HG03066 (cell line): Measurements from ENCODE around the gene LRRC27.
"Not testable (repeated sequence)": the region's sequence is repeated elsewhere in the genome, so short reads cannot be mapped to it uniquely, and the experiment has no call there.

ENCODE experiments used
- ATAC-seq: cut with Tn5 transposase; IDR thresholded peaks from one replicate; pipeline ENCODE4 v1.9.1; 2021; ENCODE audit warnings: low read depth; ENCODE audit not compliant: unreplicated experiment

LRRC27 gene

DNA sequence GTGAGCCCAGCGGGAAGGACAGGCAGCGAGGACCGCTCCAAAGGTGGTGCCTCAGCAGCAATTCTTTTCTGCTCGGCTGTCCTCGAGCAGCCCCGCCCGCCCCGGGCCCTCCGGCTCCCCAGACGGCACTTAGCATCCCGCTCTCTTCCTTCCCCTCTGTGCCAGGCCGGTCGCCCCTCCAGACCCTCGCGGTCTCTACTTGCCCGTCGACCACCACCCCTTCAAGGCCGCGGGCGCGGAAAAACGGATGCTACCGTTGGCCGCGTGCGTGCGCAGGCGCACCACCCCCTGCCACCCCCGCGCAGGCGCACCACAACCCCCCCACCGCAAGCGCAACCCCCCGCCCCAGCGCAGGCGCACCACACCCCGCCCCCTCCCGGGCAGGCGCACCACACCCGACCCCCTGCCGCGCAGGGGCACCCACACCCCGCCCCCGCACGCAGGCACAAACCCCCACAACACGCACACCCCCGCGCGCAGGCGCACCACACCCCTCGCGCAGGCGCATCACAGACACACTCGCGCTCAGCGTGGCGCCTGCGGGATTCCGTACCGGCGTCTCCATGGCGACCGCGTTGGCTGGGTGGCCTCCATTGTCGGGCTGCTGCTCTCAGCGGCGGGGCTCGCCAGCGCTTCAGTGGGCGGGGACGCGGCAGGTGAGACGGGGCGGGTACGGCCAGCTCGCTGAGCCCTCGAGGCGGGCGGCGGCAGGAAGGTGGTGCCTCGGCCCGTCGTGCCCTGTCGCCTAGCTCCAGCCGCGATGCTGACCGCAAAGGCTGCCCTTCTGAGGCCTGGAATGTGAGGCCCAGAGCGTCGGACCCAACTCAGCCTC lies at the start of gene LRRC27:
LRRC27 (plus strand) TSS at position 593 of the 832 bp plus-strand sequence. CDS start 1,332 bp downstream, outside the sequence.
- ATAC-seq = peak; percentile 61

DNA sequence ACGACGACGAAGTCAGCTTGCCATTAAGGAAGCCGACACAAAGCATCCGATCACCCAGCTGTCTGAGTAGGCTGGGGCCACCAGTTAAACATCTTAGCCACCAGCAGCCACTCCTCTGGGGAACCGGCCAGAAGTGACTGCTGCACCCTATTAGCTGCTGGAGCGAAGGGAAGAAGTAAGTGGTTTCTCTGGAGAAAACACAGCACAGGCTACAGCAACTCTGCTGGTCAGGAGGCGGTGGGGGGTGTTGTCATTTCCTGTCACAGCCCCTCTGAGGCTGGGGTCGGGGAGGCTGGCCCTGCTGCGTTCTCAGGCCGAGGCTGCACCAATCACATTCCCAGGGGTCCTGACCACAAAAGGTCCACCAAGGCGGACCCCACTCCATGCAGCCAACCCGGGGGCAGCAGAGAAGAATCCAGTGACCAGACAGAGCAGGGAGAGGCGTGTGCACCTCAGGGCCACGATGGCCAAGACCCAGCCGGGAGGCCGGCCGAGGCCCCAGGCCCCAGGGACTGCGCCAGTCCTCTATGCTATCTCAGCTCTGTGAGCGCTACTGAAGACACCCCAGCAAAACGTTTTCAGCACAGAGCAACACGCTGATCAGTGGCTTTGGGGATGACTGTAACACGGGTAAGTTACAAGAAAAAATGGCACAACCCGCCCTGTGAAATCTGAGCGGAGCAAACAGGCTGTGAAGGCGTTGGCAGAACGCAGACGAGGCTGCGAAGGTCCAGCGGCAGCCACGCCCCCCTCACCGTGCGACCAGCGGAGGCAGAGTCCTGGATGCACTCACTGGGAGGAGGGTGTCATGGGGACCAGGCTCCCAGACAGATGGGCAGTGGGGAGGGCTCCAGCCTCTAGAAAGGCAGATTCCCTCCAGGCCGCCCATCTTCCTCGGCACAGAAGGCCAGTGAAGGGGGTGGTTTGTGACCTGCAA lies 49.1 kb upstream of the LRRC27 start:
- no peak for ATAC-seq

DNA sequence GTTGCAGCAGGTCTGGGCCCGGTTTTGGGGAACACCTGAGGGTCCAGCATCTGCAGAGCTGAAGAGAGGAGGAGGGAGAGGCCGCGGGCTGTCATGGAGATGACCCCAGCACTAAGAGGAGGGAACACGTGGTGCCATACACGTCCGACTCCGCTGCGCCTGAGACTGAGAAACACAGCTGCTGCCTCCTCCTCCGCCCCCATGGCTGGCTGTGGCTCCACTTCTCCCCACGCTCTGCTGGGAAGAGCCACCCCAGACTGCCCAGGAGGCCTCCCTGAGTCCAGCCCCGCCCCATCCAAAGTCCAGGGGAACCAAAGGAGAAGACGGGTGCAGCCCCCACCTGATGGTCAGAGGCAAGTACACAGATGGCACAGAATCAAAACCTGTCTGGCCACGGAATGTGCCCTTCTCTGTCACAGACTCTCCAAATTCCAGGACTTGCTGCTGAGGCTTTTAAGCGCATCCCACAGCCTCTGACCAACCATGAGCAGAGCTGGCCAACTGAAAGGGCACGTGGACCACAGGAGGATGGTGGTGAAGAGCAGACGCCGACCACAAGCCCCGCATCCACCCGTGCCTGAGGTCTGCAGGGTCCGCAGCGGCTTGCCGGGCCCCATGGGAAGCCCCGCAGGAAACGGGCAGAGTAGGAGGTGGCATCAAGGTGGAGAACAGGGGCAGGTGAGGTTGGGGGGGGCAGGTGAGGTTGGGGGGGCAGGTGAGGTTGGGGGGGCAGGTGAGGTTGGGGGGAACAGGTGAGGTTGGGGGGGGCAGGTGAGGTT lies 48.2 kb upstream of the LRRC27 start:
- ATAC-seq = no peak

DNA sequence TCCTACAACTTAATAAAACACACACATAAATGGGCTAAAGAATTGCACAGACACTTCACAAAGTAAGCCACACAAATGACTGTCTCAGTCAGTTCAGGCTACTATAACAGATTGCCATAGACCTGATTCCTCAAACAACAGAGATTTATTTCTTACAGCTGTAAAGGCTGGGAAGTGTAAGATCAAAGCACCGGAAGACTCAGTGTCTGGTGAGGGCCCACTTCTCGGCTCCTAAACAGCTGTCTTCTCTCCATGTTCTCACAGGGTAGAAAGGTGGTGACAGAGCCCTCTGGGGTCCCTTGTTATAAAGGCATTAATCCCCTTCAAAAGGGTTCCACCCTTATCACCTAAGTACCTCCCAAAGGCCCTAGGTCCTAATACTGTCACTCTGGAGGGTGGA lies 42.6 kb upstream of the LRRC27 start:
- ATAC-seq = no peak

DNA sequence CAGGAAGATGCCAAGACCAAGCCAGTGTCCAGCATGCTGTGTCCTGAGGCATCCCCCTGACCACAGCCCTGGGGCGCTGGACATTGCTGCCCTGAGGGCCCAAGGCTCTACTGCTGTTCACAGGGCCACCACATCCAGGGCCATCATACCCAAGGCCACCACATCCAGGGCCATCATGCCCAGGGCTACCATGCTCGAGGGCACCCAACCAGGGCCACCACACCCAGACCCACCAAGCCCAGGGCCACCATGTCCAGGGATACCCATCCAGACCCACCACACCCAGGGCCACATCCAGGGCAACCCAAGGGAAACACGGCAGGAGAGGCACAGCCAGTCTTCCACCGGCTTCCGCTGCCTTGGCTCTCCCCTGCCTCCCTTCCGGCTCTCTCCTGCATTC lies 41.4 kb upstream of the LRRC27 start:
- ATAC-seq = no peak

DNA sequence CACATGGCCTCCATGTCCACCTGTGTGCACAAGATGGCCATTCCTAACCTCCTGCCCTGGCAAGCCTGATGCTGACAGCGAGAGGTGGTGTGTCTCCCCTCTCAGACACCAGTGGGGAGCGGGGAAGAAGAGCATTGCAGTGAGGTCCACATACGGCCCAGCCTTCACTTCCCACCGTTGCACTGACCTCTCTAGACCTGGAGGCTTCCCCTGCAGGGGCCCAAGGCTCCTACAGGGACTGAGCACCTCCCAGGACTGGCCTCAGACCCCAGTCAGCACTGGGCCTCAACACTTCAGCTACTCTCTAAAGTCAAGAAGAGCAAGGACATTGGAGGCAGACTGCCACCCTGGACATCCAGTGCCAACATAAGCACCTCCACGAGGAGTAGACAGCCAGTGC lies 40.2 kb upstream of the LRRC27 start:
- ATAC-seq = no peak

DNA sequence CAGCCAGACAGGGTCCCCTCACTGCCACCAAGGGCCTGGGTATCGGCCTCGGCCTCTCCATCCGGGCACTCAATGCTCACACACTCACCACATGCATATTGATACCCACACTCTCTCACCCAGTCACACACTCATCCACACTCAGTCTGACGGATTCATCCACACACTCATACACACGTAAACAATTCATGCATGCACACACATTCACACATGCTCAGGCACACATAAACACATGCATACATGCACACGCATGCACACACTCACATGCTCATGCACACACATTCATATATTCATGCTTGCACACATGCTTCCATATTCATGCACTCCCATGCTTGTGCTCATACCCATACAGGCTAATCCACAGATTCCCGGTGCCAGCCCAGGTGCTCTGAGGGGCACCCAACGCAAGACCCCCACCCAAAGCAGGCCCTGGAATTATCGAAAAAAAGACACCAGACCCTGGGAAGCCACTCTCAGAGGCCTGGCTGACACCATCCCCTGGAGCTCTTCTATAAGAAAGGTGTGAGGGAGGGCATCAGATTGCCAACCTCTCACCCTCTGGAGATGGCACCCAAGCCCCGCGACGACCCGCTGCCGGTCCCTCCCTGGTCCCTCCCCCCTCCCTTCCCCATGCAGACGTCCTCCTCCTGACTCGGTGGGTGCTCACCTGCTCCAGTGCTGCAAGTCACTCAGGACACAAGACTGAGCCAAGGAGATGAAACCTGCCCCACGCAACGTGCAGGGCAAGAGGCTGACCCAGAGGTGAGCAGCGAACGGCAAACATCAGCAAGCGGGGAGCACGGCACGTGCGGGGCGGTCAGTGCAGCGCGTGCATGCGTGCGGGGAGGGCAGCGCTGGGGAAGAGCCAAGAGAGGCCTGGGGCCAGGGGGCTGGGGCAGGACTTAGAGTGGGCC lies 39.4 kb upstream of the LRRC27 start:
- no peak for ATAC-seq

DNA sequence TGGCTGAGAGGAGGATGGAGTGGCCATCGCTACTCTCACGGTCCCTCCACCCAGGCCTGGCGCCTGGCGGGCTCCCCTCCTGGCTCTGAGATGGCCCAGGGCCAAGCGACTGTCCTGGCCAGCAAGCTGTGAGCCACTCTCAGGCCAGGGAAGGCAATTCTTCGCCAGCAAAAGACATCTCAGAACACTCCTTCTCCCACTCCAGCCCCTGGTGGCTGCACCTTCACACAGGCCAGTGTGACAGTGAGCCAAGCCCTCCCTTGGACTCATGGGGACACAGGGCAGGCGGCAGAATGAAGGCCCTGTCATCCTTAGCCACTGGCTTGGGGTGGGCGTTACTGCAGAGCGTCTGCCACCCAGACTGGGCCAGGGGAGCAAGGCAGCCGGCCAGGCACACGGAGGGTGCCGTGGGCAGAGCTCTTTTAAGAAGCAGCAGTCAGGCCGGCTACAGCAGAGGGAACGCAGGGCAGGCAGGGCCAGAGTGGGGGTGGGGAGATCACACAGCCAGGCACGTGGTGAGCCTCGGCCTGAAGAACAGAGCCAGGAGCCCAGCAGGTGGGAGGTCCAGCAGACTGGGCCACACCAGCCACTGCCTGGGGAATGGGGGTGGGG lies 38.7 kb upstream of the LRRC27 start:
- no peak for ATAC-seq

DNA sequence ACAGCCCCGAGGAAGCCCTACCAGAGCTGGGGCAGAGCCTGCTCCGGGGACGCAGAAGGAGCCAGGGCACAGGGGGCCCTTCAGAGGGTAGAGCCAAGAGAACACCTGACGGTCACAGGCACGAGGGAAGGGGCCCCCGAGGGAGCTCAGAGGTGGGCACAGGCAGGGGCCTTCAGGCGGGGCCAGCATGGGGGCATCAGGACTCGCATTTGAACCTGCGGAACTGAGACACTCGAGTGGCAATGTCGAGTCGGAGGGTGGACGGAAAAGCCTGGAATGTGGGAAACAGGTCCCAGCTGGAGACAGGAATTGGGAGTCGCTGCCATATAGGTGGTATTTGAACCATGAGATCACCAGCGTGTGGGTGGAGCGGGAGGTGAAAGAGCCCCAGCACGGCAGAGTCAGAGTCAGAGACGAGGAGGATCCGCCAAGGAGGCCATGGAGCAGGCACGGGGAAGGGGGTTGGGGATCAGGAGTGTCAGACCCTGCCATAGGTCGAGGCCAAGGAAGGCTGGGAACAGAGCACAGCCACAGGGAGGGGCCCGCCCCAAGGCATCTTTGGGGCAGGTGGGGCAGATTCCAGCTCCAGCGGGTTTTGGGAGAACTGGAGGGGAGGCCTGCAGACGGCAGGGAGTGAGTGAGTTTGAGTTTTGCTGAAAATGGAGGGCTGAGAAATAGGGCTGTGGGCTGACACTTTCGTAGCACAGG lies 38.0 kb upstream of the LRRC27 start:
- ATAC-seq = no peak

DNA sequence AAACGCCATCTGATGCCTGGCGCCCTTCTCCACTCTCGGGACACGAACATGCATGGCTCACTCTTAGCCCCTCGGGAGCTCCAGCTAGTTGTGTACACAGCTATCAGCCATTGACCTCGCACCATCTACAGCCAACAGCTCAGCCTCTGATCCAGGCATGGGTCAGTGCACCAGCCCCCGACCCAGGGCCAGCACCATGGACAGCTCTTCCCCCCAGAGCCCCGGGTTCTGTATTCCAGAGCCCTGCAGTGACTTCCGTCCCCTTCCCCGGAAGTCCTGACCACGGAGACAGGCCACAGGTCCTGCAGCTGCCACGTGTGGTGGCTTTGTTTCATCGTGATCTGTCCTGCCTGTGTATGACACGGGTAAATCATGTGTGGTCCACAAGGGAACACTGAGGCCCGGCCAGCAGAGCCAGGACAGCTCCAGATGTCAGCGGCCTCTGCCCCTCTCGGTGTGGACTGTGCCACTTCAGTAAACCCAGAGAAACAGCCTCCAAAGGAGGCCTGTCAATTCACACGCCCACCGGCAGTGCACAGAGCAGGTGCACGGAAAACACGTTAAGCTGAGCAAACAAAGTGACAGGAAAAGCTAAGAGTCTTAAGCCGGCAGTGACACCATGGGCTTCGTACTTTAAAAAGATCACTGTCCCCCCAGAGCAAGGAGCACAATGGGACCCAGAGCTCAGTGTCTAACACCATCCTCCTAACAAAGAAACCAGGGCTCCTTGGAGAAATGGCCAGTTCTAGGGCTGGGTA lies 37.3 kb upstream of the LRRC27 start:
- no peak for ATAC-seq

DNA sequence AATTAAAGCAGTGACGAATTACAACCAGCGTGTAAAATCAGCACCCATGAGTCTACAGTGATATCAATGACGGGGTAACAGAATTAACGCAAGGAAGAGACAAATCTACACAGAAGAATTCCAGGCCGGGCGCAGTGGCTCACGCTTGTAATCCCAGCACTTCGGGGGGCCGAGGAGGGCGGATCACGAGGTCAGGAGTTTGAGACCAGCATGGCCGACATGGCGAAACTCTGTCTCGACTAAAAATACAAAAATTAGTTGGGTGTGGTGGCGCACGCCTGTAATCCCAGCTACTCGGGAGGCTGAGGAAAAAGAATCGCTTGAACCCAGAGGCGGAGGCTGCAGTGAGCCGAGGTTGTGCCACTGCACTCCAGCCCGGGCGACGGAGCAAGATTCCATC lies 36.5 kb upstream of the LRRC27 start:
- not testable (repeated sequence) for ATAC-seq

DNA sequence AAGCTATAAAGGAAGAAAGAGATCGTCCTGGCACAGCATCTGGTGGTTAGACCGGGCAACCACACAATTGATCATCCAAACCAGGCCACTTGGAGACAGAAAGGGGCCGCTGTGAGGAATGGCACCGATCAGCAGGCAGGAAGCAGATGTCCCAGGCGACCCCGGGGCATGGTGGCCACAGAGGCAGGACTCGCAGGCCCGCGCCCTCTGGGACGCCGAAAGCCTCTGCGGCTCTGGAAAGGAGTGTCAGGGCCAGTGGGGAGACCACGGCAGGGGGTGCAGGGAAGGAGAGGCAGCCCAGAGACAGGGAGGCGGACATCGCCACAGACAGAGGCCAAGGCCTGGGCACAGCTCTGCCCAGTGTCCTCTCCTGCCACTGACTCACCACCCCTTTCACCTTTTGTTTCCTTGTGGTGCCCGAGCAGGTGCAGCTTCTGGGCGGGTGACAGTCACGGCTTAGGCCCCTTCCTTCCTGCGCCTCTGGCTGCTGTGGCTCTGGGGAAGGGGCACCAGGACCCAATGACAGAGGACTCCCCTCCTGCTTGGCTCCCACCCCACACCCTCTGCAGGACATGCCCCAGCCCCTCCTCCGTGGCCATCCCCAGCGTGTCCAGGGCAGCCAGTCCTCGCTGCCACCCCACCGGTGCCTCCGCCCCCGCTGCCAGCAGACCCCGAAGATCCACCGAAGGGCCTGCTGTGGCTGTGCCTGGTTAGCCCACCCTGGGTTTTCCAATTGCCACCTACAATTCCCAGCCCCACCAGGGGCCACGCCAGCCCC lies 35.1 kb upstream of the LRRC27 start:
- ATAC-seq = no peak

DNA sequence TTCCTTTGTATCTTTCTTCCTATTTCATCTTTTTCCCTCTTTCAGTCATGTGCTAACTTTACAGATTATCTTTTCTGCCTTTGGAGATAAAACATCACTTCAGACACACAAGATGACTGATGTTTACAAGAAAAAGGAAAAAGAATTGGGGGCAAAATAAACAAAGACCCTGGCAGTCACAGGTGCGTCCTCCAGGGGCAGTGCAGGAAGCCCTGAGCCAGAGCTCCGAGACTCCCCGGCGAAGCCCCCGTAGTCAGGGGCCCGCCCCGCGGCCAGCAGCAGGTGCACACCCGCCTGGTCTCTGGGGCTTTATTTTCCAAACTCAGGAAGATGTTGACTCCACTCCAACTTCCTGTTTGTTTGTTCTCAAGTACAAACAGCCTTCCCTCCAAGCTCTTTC lies 34.5 kb upstream of the LRRC27 start:
- ATAC-seq = no peak

DNA sequence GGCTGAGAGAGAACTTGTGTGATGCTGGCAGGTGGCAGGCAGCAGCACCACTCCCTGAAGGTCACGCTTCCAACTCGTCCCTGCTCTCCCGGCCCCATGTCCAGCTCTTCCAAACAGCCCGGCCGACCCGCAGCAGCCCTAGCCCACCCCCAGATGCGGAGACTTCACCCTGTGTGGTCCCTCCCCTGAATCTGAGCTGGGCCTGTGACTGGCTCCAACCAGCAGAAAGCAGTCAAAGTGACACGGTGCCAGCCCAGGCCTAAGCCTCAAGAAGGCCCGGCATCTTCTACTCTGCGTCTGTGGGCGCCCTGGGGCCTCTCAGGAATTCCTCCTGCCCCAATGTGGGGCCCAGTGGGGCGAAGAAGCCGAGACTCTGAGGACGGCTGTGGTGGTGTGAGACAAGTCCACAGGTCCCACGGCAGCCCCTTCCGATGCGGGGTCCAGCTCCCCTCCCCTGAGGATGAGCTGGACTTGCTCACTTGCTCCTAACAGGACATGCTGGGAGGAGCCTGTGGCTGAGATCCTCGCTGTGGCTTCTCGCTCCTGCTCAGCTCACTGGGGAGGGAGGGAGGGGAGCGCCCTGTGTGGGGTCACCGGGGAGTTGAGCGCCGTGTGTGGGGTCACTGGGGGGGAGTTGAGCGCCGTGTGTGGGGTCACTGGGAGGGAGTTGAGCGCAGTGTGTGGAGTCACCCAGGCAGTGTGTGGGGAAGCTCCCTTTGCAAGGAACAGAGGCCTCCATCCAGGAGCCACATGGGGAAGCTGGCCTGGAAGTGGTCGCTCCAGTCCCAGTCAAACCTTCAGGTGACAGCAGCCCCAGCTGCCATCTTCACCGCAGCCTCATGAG lies 33.7 kb upstream of the LRRC27 start:
- ATAC-seq = no peak

DNA sequence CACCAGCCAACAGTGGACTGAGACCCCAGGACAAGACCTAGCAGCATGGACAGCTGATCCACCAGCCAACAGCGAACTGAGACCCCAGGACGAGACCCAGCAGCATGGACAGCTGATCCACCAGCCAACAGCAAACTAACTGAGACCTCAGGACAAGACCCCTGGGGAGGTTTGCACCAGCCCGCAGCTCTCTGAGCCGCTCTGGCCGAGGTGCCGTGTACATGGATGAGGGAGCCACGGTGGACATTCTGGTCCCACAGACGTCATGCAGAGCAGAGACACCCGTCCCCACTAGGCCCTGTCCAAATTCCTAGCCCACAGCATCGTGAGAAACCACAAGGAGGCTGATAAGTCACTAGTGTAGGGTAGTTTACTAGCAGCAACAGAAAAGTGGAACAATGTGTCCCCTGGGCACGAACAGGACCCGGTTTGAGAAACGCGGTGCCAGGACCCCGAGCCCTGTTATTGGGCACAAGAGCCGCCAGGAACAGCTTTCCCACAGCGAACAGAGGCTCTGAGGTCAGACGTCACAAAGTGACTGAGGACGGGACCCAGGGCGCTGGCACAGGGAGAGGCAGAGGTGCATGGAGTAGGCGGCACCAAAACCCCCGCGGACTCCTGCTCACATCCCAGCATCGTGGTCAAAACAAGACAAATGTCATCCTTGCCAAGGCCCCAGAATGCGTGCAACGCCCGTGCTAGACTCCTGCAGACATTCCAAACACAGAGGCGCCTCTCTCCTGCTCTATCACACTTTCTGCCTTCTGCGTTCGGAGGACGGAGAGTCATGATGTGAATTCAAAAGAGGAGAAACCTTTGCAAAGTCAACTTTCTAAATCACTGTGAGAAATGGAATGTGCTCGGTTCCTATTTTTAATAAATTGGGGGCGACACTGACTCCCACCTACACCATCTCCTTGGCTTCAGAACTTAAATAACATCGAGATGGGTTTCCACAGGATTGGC lies 32.3 kb upstream of the LRRC27 start:
- no peak for ATAC-seq
